Neural progenitor cell (in vitro differentiated cells): ENCODE data around the gene NOL3.

Source experiments
- EZH2 ChIP-seq: fragments of 200-600 bp; sonication (generic); IDR thresholded peaks from 2 replicates; pipeline ENCODE4 v1.6.1; 2017; ENCODE audit warnings: antibody characterized with exemption, mild to moderate bottlenecking, moderate library complexity
- EZH2phosphoT487 ChIP-seq: fragments of 200-600 bp; sonication (generic); IDR thresholded peaks from 2 replicates; pipeline ENCODE4 v1.6.1; 2017; ENCODE audit warnings: antibody characterized with exemption
- TF ChIP-seq, protein P1 (sequence below): fragments of 200-600 bp; sonication (generic); IDR thresholded peaks from 2 replicates; pipeline ENCODE4 v1.5.1; 2017; ENCODE audit warnings: antibody characterized with exemption, mild to moderate bottlenecking

DNA sequence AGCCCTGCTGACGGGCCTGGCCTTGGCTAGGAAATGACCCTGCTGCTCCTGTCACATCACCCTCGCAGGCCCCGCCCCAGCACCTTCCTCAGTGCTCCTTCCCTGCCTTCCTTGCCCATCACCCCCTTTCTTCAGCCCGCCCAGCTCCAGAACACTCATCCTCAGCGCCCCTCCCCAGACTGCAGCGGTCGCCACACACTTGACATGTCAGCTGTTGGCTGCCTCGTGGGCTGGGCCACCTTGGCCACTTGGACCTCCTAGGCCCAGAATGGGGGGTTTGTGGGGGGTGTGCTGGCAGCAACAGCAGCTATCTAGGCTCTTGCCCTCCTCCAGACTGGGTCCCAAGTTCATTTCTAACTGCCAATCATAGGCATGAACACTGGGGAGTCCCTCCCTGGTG lies 39.2 kb downstream of the NOL3 start:
- TF ChIP-seq, protein P1, sequence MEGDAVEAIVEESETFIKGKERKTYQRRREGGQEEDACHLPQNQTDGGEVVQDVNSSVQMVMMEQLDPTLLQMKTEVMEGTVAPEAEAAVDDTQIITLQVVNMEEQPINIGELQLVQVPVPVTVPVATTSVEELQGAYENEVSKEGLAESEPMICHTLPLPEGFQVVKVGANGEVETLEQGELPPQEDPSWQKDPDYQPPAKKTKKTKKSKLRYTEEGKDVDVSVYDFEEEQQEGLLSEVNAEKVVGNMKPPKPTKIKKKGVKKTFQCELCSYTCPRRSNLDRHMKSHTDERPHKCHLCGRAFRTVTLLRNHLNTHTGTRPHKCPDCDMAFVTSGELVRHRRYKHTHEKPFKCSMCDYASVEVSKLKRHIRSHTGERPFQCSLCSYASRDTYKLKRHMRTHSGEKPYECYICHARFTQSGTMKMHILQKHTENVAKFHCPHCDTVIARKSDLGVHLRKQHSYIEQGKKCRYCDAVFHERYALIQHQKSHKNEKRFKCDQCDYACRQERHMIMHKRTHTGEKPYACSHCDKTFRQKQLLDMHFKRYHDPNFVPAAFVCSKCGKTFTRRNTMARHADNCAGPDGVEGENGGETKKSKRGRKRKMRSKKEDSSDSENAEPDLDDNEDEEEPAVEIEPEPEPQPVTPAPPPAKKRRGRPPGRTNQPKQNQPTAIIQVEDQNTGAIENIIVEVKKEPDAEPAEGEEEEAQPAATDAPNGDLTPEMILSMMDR = no peak
- TF ChIP-seq EZH2 (no peak), EZH2phosphoT487 (no peak)
